ENCODE results near the gene ECHS1.
"Not testable (repeated sequence)": the region's sequence is repeated elsewhere in the genome, so short reads cannot be mapped to it uniquely, and the experiment has no call there.

The ECHS1 gene

GRCh38 chr10:133397938-133398337 is 24.8 kb upstream of the ECHS1 start:
- DNase-seq: no peak

GRCh38 chr10:133396035-133396624 is 23.0 kb upstream of the ECHS1 start:
- DNase-seq: no peak

- no peak for DNase-seq
These were observed 21.7 kb upstream of the ECHS1 start for GRCh38 chr10:133394801-133395221.

GRCh38 chr10:133394064-133394663 is 21.0 kb upstream of the ECHS1 start, which contains the start of gene MTG1:
TSS of gene MTG1 (plus strand) at chr10:133394157. CDS start at chr10:133394221, 64 bp downstream.
- peak; percentile 96 for DNase-seq

- DNase-seq: no peak
These were observed 20.4 kb upstream of the ECHS1 start for GRCh38 chr10:133393401-133394063.

- no peak for DNase-seq
These were observed 18.8 kb upstream of the ECHS1 start for GRCh38 chr10:133391761-133392518.

GRCh38 chr10:133391249-133391635 is 18.1 kb upstream of the ECHS1 start:
- DNase-seq: no peak

- DNase-seq: no peak
These were observed 17.6 kb upstream of the ECHS1 start for GRCh38 chr10:133390597-133391248.

GRCh38 chr10:133388973-133389818 is 16.0 kb upstream of the ECHS1 start:
- DNase-seq: no peak

GRCh38 chr10:133388236-133388972 is 15.2 kb upstream of the ECHS1 start:
- no peak for DNase-seq

GRCh38 chr10:133386951-133387350 is 13.8 kb upstream of the ECHS1 start:
- not testable (repeated sequence) for DNase-seq

- DNase-seq: no peak
These were observed 12.1 kb upstream of the ECHS1 start for GRCh38 chr10:133385214-133385613.

- no peak for DNase-seq
These were observed 10.9 kb upstream of the ECHS1 start for GRCh38 chr10:133384071-133384470.

- no peak for DNase-seq
These were observed 10.4 kb upstream of the ECHS1 start for GRCh38 chr10:133383551-133383950.

- no peak for DNase-seq
These were observed 7.9 kb upstream of the ECHS1 start for GRCh38 chr10:133381036-133381435.

- no peak for DNase-seq
These were observed 6.9 kb upstream of the ECHS1 start for GRCh38 chr10:133379801-133380666.

- DNase-seq: peak; percentile 78
These were observed 6.1 kb upstream of the ECHS1 start, which contains the start of gene PAOX for GRCh38 chr10:133379152-133379800. TSS of gene PAOX (plus strand) at chr10:133379262. CDS start at chr10:133379317, 55 bp downstream.

- DNase-seq: peak; percentile 77
These were observed 5.3 kb upstream of the ECHS1 start for GRCh38 chr10:133378251-133379096.

All from femur (tissue), 1 donor.